Dendritic cell treated with granulocyte-macrophage colony-stimulating factor and Interleukin-4, amounts not matched to agents 40 ng/mL and 50 ng/mL, for 4 days (primary cell): ENCODE data around the gene NDUFA3.
"Not testable (repeated sequence)": the region's sequence is repeated elsewhere in the genome, so short reads cannot be mapped to it uniquely, and the experiment has no call there.

Source experiments
- H3K27ac Mint-ChIP-seq: one replicate; pipeline ENCODE4 v1.8.0; 2022; ENCODE audit warnings: mild to moderate bottlenecking, mixed read lengths
- H3K27me3 Mint-ChIP-seq: one replicate; pipeline ENCODE4 v1.8.0; 2022; ENCODE audit warnings: mild to moderate bottlenecking, mixed read lengths
- H3K36me3 Mint-ChIP-seq: one replicate; pipeline ENCODE4 v1.8.0; 2022; ENCODE audit warnings: low read depth, mixed read lengths
- H3K4me1 Mint-ChIP-seq: one replicate; pipeline ENCODE4 v1.8.0; 2022; ENCODE audit warnings: low read depth, mixed read lengths
- H3K4me3 Mint-ChIP-seq: one replicate; pipeline ENCODE4 v1.8.0; 2022; ENCODE audit warnings: mild to moderate bottlenecking, moderate library complexity, mixed read lengths
- H3K9me3 Mint-ChIP-seq: one replicate; pipeline ENCODE4 v1.8.0; 2022; ENCODE audit warnings: mixed read lengths
- intact Hi-C: fragments of 100-400 bp; cut with micrococcal nuclease; formaldehyde crosslinking; loops from one replicate; pipeline ENCODE4 v1.15.0; 2022

The NDUFA3 gene

DNA sequence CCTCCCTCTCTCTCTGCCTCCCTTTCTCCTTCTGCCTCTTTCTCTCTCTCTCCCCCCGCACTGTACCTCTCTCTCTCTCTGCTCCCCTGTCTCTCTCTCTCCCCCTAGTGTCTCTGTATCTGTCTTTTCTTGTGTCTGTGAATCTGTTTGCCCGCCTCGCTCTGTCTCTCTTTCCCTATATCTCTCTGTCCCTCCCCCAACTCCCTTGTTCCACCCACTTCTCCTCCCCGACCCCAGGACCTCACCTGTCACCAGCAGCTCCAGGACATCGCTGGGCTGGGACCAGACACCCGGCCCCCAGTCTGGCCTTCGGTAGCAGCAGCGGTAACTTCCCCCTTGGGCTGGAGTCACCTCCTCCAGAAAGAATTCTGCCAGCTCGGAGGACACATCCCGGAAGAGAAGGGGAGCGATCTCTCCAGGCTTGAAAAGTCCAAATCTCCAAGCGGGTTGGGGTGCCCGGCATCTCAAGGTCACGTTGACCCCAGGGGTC, 6.0 kb upstream of the NDUFA3 start:
- H3K27ac Mint-ChIP-seq: peak overlapping the region; percentile 76
- no peaks in the 10 kb centered on the region for H3K9me3 Mint-ChIP-seq
- H3K4me3 Mint-ChIP-seq: peak overlapping the region; percentile 83
- H3K36me3 Mint-ChIP-seq: peaks cover 54% of the 10 kb centered on the region
- H3K27me3 Mint-ChIP-seq: peaks cover 2% of the 10 kb centered on the region
- intact Hi-C loops: loop anchor here (5.0 kb wide), 1 partner anchor 34 kb away; the partner anchor contains the start of gene VSTM1
- peaks cover 65% of the 10 kb centered on the region for H3K4me1 Mint-ChIP-seq

- Mint-ChIP-seq H3K27me3 (no peaks in the 10 kb centered on the region), H3K9me3 (no peaks in the 10 kb centered on the region), H3K27ac (peak overlapping the region; percentile 93), H3K36me3 (peaks cover 59% of the 10 kb centered on the region), H3K4me1 (peaks cover 81% of the 10 kb centered on the region), H3K4me3 (peak overlapping the region; percentile 89)
- intact Hi-C loops: loop anchor here (5.0 kb wide), 1 partner anchor 37 kb away; the partner anchor contains the start of gene VSTM1
These were observed 3.3 kb upstream of the NDUFA3 start for GRCh38 chr19:54099190-54099902.

GRCh38 chr19:54099903-54100255, 2.8 kb upstream of the NDUFA3 start:
- peak overlapping the region; percentile 89 for H3K4me3 Mint-ChIP-seq
- peaks cover 76% of the 10 kb centered on the region for H3K4me1 Mint-ChIP-seq
- not testable (repeated sequence) for H3K27me3 Mint-ChIP-seq, H3K9me3 Mint-ChIP-seq
- H3K36me3 Mint-ChIP-seq: peaks cover 54% of the 10 kb centered on the region
- H3K27ac Mint-ChIP-seq: peak overlapping the region; percentile 93
- intact Hi-C loops: loop anchor here (5.0 kb wide), 1 partner anchor 38 kb away; the partner anchor contains the start of gene VSTM1

DNA sequence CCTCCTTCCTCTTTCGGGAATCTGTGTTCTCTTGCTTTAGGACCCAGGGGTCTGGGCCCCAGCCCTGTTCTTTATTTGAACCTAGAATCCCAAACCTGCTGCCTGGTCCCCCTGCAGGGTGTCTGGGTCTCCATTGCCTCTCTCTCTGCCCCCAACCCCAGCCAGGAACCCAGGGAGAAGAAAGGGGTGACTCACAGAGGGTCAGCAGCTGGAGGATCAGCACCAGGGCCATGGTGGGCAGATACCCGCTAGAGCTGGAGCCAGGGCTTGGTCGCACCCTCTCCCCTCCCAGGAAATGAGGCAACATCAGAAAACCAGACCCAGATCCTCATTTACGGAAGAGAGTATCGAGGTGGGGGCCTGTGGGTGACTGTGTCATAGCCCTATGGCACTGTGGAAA, 2.1 kb upstream of the NDUFA3 start, which contains the start of gene OSCAR:
Gene OSCAR (minus strand): TSS at position 243 of the 400 bp plus-strand sequence. CDS start 11 bp downstream, at position 232.
- Mint-ChIP-seq H3K4me3 (peak within 1 kb of the TSS; percentile 89), H3K27me3 (no peaks in the 10 kb centered on the region), H3K27ac (peak within 1 kb of the TSS; percentile 93), H3K4me1 (peaks cover 73% of the 10 kb centered on the region), H3K36me3 (peaks cover 52% of the 10 kb centered on the region), H3K9me3 (no peaks in the 10 kb centered on the region)
- intact Hi-C loops: no loop called here

DNA sequence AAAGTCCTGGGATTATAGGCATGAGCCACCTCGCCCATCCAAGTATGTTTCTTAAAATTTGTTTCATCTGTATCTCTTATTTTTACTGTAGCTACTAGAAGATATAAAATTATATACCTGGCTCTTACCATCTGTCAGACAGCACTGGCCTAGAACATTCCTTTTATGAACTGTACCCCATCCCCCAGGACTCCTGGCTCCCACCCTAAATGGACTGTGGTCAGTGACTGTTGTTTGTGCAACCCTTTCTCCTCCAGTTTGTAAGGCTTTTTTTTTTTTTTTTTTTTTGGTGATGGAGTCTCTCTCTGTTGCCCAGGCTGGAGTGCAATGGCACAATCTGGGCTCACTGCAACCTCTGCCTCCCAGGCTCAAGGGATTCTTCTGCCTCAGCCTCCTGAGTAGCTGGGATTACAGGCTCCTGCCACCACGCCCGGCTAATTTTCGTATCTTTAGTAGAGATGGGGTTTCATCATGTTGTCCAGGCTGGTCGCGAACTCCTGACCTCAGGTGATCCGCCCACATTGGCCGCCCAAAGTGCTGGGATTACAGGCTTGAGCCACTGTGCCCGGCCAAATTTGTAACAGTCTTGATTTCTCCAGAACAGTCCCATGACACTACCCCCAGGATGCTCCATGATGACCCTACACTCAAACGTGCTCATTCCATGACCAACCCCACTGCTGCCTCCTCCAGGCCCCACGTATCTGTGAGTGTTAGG, 2.5 kb downstream of the NDUFA3 start:
- Mint-ChIP-seq H3K4me1 (peaks cover 56% of the 10 kb centered on the region), H3K4me3 (no peak overlapping the region), H3K9me3 (no peaks in the 10 kb centered on the region), H3K36me3 (peaks cover 71% of the 10 kb centered on the region), H3K27me3 (no peaks in the 10 kb centered on the region), H3K27ac (no peak overlapping the region)
- intact Hi-C loops: no loop called here

- H3K4me3 Mint-ChIP-seq: no peak overlapping the region
- H3K9me3 Mint-ChIP-seq: no peaks in the 10 kb centered on the region
- H3K27me3 Mint-ChIP-seq: no peaks in the 10 kb centered on the region
- H3K4me1 Mint-ChIP-seq: peaks cover 54% of the 10 kb centered on the region
- H3K36me3 Mint-ChIP-seq: peaks cover 71% of the 10 kb centered on the region
- intact Hi-C loops: no loop called here
- H3K27ac Mint-ChIP-seq: no peak overlapping the region
These were observed 3.1 kb downstream of the NDUFA3 start for GRCh38 chr19:54105796-54106195.

DNA sequence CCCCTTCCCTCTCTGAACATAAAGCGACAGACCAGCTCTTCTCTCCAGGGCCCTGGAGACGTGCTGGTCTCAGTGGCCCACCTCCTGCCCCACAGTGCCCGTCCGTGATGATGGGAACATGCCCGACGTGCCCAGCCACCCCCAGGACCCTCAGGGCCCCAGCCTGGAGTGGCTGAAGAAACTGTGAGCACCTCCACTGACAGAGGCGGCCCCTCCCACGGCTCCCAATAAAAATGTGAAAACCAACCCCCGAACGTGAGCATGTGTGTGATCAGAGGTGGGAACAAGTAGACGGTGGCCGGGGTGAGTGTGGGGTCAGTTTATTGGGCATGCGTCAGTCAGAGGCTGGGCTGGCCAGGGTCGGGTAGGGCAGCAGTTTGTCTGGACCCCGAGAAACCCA, 4.1 kb downstream of the NDUFA3 start:
- H3K9me3 Mint-ChIP-seq: no peaks in the 10 kb centered on the region
- H3K27me3 Mint-ChIP-seq: no peaks in the 10 kb centered on the region
- peaks cover 78% of the 10 kb centered on the region for H3K36me3 Mint-ChIP-seq
- intact Hi-C loops: no loop called here
- peaks cover 49% of the 10 kb centered on the region for H3K4me1 Mint-ChIP-seq
- H3K4me3 Mint-ChIP-seq: no peak overlapping the region
- H3K27ac Mint-ChIP-seq: no peak overlapping the region

DNA sequence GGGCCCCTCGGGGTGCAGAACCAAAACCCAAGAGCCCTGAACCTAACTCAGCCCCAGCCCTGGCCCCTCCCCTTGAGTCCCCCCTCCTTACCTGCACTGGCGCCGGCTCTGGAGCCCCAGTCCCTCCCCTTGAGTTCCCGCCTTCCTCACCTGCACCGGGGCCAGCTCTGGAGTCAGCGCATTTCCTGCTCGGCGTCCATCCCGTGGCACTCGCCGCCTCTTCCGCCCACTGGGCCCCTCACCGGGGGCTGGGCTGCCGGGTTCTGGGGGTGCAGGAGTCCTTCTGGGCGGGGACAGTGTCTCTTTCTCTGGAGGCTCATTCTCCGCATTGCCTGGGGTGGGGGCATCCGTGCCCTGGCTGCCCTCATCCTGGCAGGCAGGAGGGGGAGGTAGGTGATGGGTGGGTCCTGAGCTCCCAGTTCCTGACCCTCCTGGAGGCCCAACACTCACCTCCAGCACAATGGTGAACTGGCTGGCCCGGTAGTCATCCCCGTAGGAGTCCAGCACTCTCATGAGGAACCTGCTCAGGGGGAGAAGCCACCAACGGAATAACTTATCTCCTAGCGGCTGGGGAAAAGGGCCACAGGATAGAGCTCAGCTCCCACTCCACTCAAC, 5.3 kb downstream of the NDUFA3 start:
- H3K36me3 Mint-ChIP-seq: peaks cover 84% of the 10 kb centered on the region
- H3K4me1 Mint-ChIP-seq: peaks cover 42% of the 10 kb centered on the region
- H3K27ac Mint-ChIP-seq: peak overlapping the region; percentile 2
- H3K9me3 Mint-ChIP-seq: no peaks in the 10 kb centered on the region
- H3K27me3 Mint-ChIP-seq: no peaks in the 10 kb centered on the region
- intact Hi-C loops: no loop called here
- H3K4me3 Mint-ChIP-seq: no peak overlapping the region

DNA sequence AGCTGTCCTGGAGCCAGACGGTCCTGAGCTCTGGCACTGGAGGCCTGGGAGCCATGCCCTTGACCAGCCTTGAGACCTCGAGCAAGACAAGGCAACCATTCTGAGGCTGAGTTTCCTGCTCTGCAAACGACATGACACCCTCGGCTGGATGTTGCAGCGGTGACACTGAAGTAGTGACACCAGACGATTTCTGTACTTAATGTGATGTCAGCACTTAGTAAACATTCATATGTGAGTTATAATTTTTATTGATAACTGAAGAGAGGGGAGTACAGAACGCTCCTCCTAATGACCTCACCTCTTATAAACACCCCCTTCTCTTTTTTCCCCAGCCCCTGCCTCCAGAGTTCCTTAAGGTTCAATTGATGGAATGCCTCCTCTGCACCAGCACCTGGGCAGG, 5.8 kb downstream of the NDUFA3 start:
- Mint-ChIP-seq H3K27me3 (no peaks in the 10 kb centered on the region), H3K4me3 (no peak overlapping the region), H3K9me3 (no peaks in the 10 kb centered on the region), H3K27ac (no peak overlapping the region), H3K36me3 (peaks cover 84% of the 10 kb centered on the region), H3K4me1 (peaks cover 42% of the 10 kb centered on the region)
- intact Hi-C loops: no loop called here

DNA sequence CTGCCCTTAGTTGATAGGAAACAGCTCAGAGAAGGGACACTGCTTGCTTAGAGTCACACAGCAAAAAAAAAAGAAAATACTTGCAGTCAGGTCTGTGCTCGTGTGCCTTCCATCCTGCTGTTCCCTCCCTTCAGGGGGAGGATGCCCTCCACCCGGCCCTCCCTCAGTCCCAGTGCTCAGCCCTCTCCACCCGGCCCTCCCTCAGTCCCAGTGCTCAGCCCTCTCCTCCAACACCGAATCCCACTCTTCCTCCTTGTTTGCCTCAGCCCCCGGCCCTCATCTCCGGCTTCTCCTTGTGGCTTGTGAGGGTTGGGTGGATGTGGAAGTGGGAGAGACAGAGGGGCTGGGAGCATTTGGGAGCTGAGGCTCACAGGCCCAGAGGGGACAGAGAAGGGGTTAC, 7.0 kb downstream of the NDUFA3 start:
- Mint-ChIP-seq H3K36me3 (peaks cover 95% of the 10 kb centered on the region), H3K4me1 (peaks cover 48% of the 10 kb centered on the region), H3K9me3 (no peaks in the 10 kb centered on the region), H3K4me3 (no peak overlapping the region), H3K27me3 (no peaks in the 10 kb centered on the region), H3K27ac (no peak overlapping the region)
- intact Hi-C loops: no loop called here

DNA sequence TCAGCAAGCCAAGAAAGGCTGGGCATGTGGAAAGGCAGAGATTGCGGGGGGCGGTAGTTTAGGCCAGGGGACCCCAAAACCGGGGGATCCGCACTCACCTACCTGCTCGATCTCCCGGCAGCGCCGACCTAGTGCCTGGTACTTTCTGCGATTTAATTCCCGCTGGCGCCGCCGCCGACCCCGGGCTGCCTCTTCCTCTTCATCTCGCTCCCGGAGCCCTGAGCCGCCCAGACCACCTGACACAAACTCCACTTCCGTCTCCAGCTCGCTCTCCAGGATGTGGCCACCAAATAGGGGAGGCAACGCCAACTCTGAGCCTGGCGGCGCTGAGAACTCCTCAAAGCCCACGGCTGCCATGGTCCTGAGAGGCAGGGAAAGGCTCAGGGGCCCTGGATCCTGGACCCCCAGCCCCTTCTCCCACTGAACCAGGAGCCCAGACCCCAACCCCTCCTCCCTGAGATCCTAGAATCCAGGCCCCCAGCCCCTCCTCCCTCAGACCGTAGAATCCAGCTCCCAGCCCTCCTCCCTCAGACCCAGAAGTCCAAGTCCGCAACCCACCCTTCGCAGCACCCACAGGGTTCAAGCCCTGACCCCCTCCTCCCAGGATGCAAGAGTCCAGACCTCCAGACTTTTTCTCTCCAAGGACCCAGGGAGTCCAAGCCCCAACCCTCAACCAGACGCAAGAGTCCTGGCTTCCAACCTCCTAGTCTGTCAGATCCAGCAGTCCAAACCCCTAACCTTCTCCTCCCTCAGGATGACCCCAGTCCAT, 11.9 kb downstream of the NDUFA3 start:
- no peaks in the 10 kb centered on the region for H3K27me3 Mint-ChIP-seq
- intact Hi-C loops: loop anchor here (1.0 kb wide), 1 partner anchor 12 kb away; the partner anchor contains the start of gene NDUFA3
- H3K4me3 Mint-ChIP-seq: peak overlapping the region; percentile 85
- peaks cover 55% of the 10 kb centered on the region for H3K4me1 Mint-ChIP-seq
- peak overlapping the region; percentile 94 for H3K27ac Mint-ChIP-seq
- H3K9me3 Mint-ChIP-seq: no peaks in the 10 kb centered on the region
- H3K36me3 Mint-ChIP-seq: peaks cover 82% of the 10 kb centered on the region

DNA sequence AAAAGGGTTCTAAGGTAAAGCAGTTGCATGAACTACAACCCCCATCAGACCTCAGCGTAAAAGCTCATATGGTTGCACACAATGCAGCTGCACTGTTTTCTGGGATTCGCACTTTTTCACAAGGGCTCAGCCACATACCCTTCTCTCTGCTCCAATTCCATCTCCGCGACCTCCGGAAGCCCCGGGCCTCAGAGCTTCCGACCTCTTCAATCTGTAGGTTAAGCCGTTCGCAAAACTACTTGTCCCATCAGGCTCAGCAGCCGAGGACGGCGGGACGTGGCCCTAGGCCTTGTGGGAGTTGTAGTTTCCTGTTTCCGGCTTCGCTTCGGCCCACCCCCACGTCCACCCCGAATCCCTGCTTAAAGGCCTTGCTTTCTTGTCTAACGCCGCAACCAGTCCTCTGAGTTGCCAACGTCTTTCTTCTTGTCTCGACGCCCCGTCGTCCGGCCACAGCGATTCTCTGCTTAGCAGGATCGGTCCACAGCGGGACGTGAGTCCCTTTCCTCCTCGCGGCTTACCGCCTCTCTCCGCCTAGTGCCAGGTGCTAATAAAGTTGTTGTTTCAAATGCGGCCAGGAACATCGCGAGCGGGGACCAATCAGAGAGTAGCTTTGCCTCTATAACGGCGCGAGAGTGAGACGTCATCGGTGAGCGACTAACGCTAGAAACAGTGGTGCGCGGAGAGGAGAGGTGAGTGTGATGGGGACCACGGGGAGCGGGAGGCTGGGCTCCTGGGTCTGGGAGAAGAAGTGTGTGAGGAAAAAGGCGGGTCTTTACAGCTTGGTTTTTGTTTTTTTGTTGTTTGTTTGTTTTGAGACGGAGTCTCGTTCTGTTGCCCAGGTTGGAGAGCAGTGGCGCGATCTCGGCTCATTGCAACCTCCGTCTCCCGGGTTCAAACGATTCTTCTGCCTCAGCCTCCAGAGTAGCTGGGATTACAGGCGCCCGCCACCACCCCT, 12.7 kb downstream of the NDUFA3 start, which contains the start of the genes PRPF31 and TFPT:
Gene PRPF31 (plus strand): TSS at position 646 of the 955 bp plus-strand sequence. CDS start 2,525 bp downstream, outside the sequence.
Gene TFPT (minus strand): TSS at position 549 of the 955 bp plus-strand sequence. CDS start 388 bp downstream, at position 161.
- H3K9me3 Mint-ChIP-seq: no peaks in the 10 kb centered on the region
- peak within 1 kb of the TSS; percentile 85 for H3K4me3 Mint-ChIP-seq
- H3K4me1 Mint-ChIP-seq: peaks cover 48% of the 10 kb centered on the region
- H3K36me3 Mint-ChIP-seq: peaks cover 82% of the 10 kb centered on the region
- H3K27ac Mint-ChIP-seq: peak within 1 kb of the TSS; percentile 94
- intact Hi-C loops: loop anchor here (1.0 kb wide), 1 partner anchor 13 kb away; the partner anchor contains the start of gene NDUFA3
- H3K27me3 Mint-ChIP-seq: no peaks in the 10 kb centered on the region
